H9 (cell line): ENCODE results near the gene TMEM117. TPM values are rescaled to one million over a fixed set of nuclear protein-coding genes. Genes with fewer than 3 reads are reported as not detected.

Experiments used
- DNase-seq: peaks from one replicate; pipeline ENCODE4 v3.0.0-alpha.2; 2017
- H2AFZ ChIP-seq: one replicate; pipeline ENCODE4 v1.6.1; 2013; ENCODE audit warnings: mild to moderate bottlenecking, low read length, control low read depth, moderate library complexity
- H2AK5ac ChIP-seq: 2 replicates; pipeline ENCODE4 v1.6.1; 2013; ENCODE audit warnings: low read length, control low read depth, mixed read lengths; ENCODE audit not compliant: insufficient read length
- H2BK120ac ChIP-seq: one replicate; pipeline ENCODE4 v1.6.1; 2013; ENCODE audit warnings: low read depth, mild to moderate bottlenecking, low read length, control low read depth, inconsistent platforms; ENCODE audit not compliant: poor library complexity, severe bottlenecking
- H2BK12ac ChIP-seq: 2 replicates; pipeline ENCODE4 v1.6.1; 2013; ENCODE audit warnings: low read length, control low read depth, mixed read lengths, low read depth; ENCODE audit not compliant: insufficient read length
- H2BK15ac ChIP-seq: 2 replicates; pipeline ENCODE4 v1.6.1; 2013; ENCODE audit warnings: low read depth, low read length, control low read depth
- H2BK20ac ChIP-seq: one replicate; pipeline ENCODE4 v1.6.1; 2013; ENCODE audit warnings: low read depth, mild to moderate bottlenecking, low read length, control low read depth, inconsistent platforms; ENCODE audit not compliant: poor library complexity, severe bottlenecking
- H2BK5ac ChIP-seq: 2 replicates; pipeline ENCODE4 v1.6.1; 2013; ENCODE audit warnings: low read length, control low read depth, mixed read lengths; ENCODE audit not compliant: insufficient read length
- H3K14ac ChIP-seq: 2 replicates; pipeline ENCODE4 v1.6.1; 2013; ENCODE audit warnings: low read length, control low read depth; ENCODE audit not compliant: insufficient read depth
- H3K18ac ChIP-seq: 2 replicates; pipeline ENCODE4 v1.6.1; 2013; ENCODE audit warnings: low read depth, mild to moderate bottlenecking, mixed read lengths, low read length, control low read depth; ENCODE audit not compliant: insufficient read length
- H3K23ac ChIP-seq: 2 replicates; pipeline ENCODE4 v1.6.1; 2013; ENCODE audit warnings: low read length, control low read depth, mixed read lengths, low read depth; ENCODE audit not compliant: insufficient read length
- H3K23me2 ChIP-seq: 2 replicates; pipeline ENCODE4 v1.6.1; 2013; ENCODE audit warnings: low read depth, mild to moderate bottlenecking, mixed read lengths, low read length, control low read depth; ENCODE audit not compliant: insufficient read length, poor library complexity, severe bottlenecking
- H3K27ac ChIP-seq: 2 replicates; pipeline ENCODE4 v1.5.1; 2013; ENCODE audit warnings: low read length, control low read depth, mixed read lengths, low read depth; ENCODE audit not compliant: insufficient read length
- H3K27me3 ChIP-seq: 2 replicates; pipeline ENCODE4 v1.6.1; 2013; ENCODE audit warnings: low read length, control low read depth, inconsistent platforms; ENCODE audit not compliant: insufficient read depth
- H3K4ac ChIP-seq: 2 replicates; pipeline ENCODE4 v1.6.1; 2013; ENCODE audit warnings: low read depth, mild to moderate bottlenecking, control low read depth, inconsistent platforms, low read length, moderate library complexity
- H3K4me1 ChIP-seq: 2 replicates; pipeline ENCODE4 v1.6.1; 2013; ENCODE audit warnings: low read length, control low read depth, inconsistent platforms; ENCODE audit not compliant: insufficient read depth
- H3K4me2 ChIP-seq: 2 replicates; pipeline ENCODE4 v1.6.1; 2013; ENCODE audit warnings: low read length, control low read depth, mixed read lengths; ENCODE audit not compliant: insufficient read length, insufficient read depth
- H3K56ac ChIP-seq: 2 replicates; pipeline ENCODE4 v1.6.1; 2013; ENCODE audit warnings: low read depth, mild to moderate bottlenecking, mixed read lengths, low read length, control low read depth; ENCODE audit not compliant: insufficient read length
- H3K79me1 ChIP-seq: 2 replicates; pipeline ENCODE4 v1.6.1; 2013; ENCODE audit warnings: low read depth, mild to moderate bottlenecking, moderate library complexity, low read length, control low read depth, inconsistent platforms; ENCODE audit not compliant: insufficient read depth, poor library complexity, severe bottlenecking
- H3K79me2 ChIP-seq: 2 replicates; pipeline ENCODE4 v1.6.1; 2013; ENCODE audit warnings: low read length, control low read depth, inconsistent platforms; ENCODE audit not compliant: insufficient read depth
- H3K9ac ChIP-seq: 2 replicates; pipeline ENCODE4 v1.6.1; 2013; ENCODE audit warnings: low read length, control low read depth, mixed read lengths; ENCODE audit not compliant: insufficient read length; ENCODE audit errors: extremely low read depth
- H3K9me3 ChIP-seq: one replicate; pipeline ENCODE4 v1.6.1; 2013; ENCODE audit warnings: low read depth, low read length, inconsistent platforms; ENCODE audit not compliant: control insufficient read depth
- H3T11ph ChIP-seq: one replicate; pipeline ENCODE4 v1.6.1; 2013; ENCODE audit warnings: mild to moderate bottlenecking, low read length, control low read depth, inconsistent platforms
- H4K20me1 ChIP-seq: one replicate; pipeline ENCODE4 v1.6.1; 2013; ENCODE audit not compliant: control insufficient read depth, insufficient read length, insufficient read depth
- H4K5ac ChIP-seq: 2 replicates; pipeline ENCODE4 v1.6.1; 2013; ENCODE audit warnings: low read depth, mild to moderate bottlenecking, mixed read lengths, low read length, control low read depth; ENCODE audit not compliant: insufficient read length
- H4K8ac ChIP-seq: replicated peaks from 2 replicates; pipeline ENCODE4 v1.6.1; 2013; ENCODE audit warnings: low read length, control low read depth, mixed read lengths, low read depth; ENCODE audit not compliant: insufficient read length
- H4K91ac ChIP-seq: 2 replicates; pipeline ENCODE4 v1.6.1; 2013; ENCODE audit warnings: low read depth, mild to moderate bottlenecking, moderate library complexity, mixed read lengths, low read length, control low read depth; ENCODE audit not compliant: insufficient read length
- H3K27ac Mint-ChIP-seq, 3 experiments: 2 replicates in 2 of 3; 3 replicates in 1 of 3; pipeline ENCODE4 v1.8.0; 2020 to 2021; ENCODE audit warnings: mixed read lengths in 3 of 3, mild to moderate bottlenecking in 1 of 3, moderate library complexity in 1 of 3
- H3K27me3 Mint-ChIP-seq: 2 replicates; pipeline ENCODE4 v1.8.0; 2021; ENCODE audit warnings: low read depth, mild to moderate bottlenecking, moderate library complexity, mixed read lengths
- H3K36me3 Mint-ChIP-seq, 3 experiments: 2 replicates in 2 of 3; 3 replicates in 1 of 3; pipeline ENCODE4 v1.8.0; 2020 to 2021; ENCODE audit warnings: low read depth in 3 of 3, mixed read lengths in 3 of 3; ENCODE audit not compliant: insufficient read depth in 1 of 3
- H3K4me1 Mint-ChIP-seq, 2 experiments: 2 replicates each; pipeline ENCODE4 v1.8.0; 2020; ENCODE audit warnings: mixed read lengths in 2 of 2
- H3K4me3 Mint-ChIP-seq, 2 experiments: 2 replicates in 1 of 2; 3 replicates in 1 of 2; pipeline ENCODE4 v1.8.0; 2020 to 2021; ENCODE audit warnings: mild to moderate bottlenecking in 2 of 2, mixed read lengths in 2 of 2, moderate library complexity in 1 of 2
- H3K9me3 Mint-ChIP-seq, 2 experiments: 2 replicates in 1 of 2; 3 replicates in 1 of 2; pipeline ENCODE4 v1.8.0; 2020; ENCODE audit warnings: mild to moderate bottlenecking in 2 of 2, mixed read lengths in 2 of 2, moderate library complexity in 1 of 2
- WGBS: extraction: QIAGEN DNeasy Blood & Tissue Kit; methylation state at CpG from one replicate; pipeline ENCODE4 v1.1.7; 2013; ENCODE audit warnings: missing lambda C conversion rate, low lambda C conversion rate, mixed read lengths; ENCODE audit not compliant: insufficient read length; ENCODE audit errors: extremely low coverage; 5-methylcytosine and 5-hydroxymethylcytosine counted together
- total RNA-seq: library from RNA; stranded (reverse); gene quantifications from 2 replicates; pipeline ENCODE4 v1.2.1, GENCODE V29; 2021
- TF ChIP-seq, protein P1 (sequence below): fragments of 200-600 bp; sonication (generic); conservative IDR thresholded peaks from 3 replicates; pipeline ENCODE4 v1.8.0; 2021; ENCODE audit warnings: antibody characterized with exemption, mild to moderate bottlenecking

Gene TMEM117
- total RNA-seq, 1 experiment from 2014 or later, result 1.7 TPM

DNA sequence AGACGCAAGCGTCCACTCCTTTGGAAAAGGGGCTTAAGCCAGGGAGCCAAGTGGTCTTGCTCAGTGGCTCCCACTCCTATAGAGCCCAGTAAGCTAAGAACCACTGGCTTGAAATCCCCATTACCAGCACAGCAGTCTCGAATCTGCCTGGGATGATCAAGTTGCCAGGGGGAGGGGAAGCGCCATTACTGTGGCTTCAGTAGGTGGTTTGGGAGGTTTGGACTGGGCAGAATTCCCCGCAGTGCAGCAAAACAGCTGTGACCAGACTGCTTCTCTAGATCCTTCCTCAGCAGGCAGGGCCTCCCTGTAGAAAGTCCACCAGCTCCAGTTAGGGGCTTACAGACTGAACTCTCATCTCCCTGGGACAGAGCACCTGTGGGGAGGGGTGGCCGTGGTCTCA, 115.4 kb downstream of the TMEM117 start:
- H4K91ac ChIP-seq, result no peak overlapping the region
- Mint-ChIP-seq H3K4me1 (peaks cover 11 to 18% of the 10 kb centered on the region in 2 experiments), H3K36me3 (peaks cover 6 to 25% (median 8%) of the 10 kb centered on the region in 3 experiments), H3K27ac (peak overlapping the region in 1 of 3 experiments; percentile 10; a peak in 1 of 7 replicates), H3K9me3 (peaks cover 12 to 20% of the 10 kb centered on the region in 2 experiments), H3K4me3 (no peak overlapping the region), H3K27me3 (peaks cover 3% of the 10 kb centered on the region; the same call in 1 of the 2 replicates)
- H3K4ac ChIP-seq, result no peak overlapping the region
- H3K9ac ChIP-seq, result no peak overlapping the region
- H2BK15ac ChIP-seq, result no peak overlapping the region
- no peak overlapping the region for H2BK12ac ChIP-seq
- no peak overlapping the region for H3K18ac ChIP-seq
- no peak overlapping the region for H2BK5ac ChIP-seq
- no peak overlapping the region for H3T11ph ChIP-seq
- no peaks in the 10 kb centered on the region for H4K20me1 ChIP-seq
- H2AK5ac ChIP-seq, result no peak overlapping the region
- no peaks in the 10 kb centered on the region for H3K79me2 ChIP-seq
- H3K23ac ChIP-seq, result no peak overlapping the region
- no peak overlapping the region for H3K14ac ChIP-seq
- no peaks in the 10 kb centered on the region for H3K27me3 ChIP-seq
- no peak overlapping the region for H4K5ac ChIP-seq
- TF ChIP-seq, protein P1, sequence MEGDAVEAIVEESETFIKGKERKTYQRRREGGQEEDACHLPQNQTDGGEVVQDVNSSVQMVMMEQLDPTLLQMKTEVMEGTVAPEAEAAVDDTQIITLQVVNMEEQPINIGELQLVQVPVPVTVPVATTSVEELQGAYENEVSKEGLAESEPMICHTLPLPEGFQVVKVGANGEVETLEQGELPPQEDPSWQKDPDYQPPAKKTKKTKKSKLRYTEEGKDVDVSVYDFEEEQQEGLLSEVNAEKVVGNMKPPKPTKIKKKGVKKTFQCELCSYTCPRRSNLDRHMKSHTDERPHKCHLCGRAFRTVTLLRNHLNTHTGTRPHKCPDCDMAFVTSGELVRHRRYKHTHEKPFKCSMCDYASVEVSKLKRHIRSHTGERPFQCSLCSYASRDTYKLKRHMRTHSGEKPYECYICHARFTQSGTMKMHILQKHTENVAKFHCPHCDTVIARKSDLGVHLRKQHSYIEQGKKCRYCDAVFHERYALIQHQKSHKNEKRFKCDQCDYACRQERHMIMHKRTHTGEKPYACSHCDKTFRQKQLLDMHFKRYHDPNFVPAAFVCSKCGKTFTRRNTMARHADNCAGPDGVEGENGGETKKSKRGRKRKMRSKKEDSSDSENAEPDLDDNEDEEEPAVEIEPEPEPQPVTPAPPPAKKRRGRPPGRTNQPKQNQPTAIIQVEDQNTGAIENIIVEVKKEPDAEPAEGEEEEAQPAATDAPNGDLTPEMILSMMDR, result no peak
- no CpG with 5 or more reads among the region's 6 CpGs for WGBS
- H2BK20ac ChIP-seq, result no peak overlapping the region
- no peak for DNase-seq
- no peaks in the 10 kb centered on the region for H3K79me1 ChIP-seq
- H3K56ac ChIP-seq, result no peak overlapping the region
- H2BK120ac ChIP-seq, result no peak overlapping the region
- no peak overlapping the region for H3K4me2 ChIP-seq
- no peak overlapping the region for H4K8ac ChIP-seq
- no peak overlapping the region for H3K27ac ChIP-seq
- H3K4me1 ChIP-seq, result no peaks in the 10 kb centered on the region
- H3K9me3 ChIP-seq, result no peaks in the 10 kb centered on the region
- H3K23me2 ChIP-seq, result no peaks in the 10 kb centered on the region
- H2AFZ ChIP-seq, result no peak overlapping the region
